Measurements from ENCODE around the gene MTNR1B. TPM values are rescaled to one million over a fixed set of nuclear protein-coding genes. Genes with fewer than 3 reads are reported as not detected.
A peak's percentile ranks its signal among the peaks of the same experiment; 100 is the strongest.

Gene MTNR1B
- total RNA-seq (2014; rRNA removed; shearing (Covaris generic)) (not detected in 2 replicates), polyA plus RNA-seq (2016; fragmentation: Nextera tagmentation; extraction: Ambion mirVana) (not detected in 2 replicates)

DNA sequence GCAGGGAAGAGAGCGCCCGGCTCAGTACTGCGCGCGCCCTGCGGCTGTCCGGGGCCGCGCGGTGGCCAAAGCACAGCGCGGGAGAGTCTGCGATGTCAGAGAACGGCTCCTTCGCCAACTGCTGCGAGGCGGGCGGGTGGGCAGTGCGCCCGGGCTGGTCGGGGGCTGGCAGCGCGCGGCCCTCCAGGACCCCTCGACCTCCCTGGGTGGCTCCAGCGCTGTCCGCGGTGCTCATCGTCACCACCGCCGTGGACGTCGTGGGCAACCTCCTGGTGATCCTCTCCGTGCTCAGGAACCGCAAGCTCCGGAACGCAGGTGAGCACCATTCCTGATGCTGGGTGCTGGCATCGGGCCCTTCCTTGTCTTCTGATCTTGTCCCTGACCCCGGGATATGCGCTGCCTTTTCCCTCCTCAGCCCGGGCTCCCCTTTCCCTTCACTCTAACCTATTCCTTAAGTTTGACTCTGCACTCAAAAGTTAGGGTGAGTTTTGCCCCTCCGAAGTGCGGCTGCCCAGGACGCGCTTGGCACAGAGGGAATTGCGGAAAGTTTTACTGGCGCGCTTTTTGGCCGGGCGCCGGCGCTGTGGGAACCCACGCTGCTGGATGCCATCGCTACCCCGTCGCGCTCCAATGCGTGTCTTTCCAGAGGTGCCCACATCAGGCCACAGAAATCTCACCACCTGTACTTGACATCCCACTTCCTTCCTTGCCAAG lies at the start of gene MTNR1B:
MTNR1B (plus strand) TSS at position 18 of the 714 bp plus-strand sequence; CDS start at position 93, 75 bp downstream.
- no peak within 1 kb of the TSS for H3K4me2 ChIP-seq (ENCODE audit: unreplicated experiment)
- TF ChIP-seq EZH2phosphoT487 (IDR thresholded peaks at IDR 0.05; ENCODE audit: insufficient read depth, low read depth): no peak
- no peak for TF ChIP-seq EZH2 (IDR thresholded peaks at IDR 0.05; ENCODE audit: insufficient read depth, poor library complexity, severe bottlenecking)
- 15 to 17% methylated on average over 46 to 58 of the region's 58 CpGs for WGBS, 2 experiments (ENCODE audit: low coverage in 1 of 2, low lambda C conversion rate in 2 of 2, missing lambda C conversion rate in 2 of 2)
- H3F3A ChIP-seq (ENCODE audit: insufficient read depth): no peaks in the 10 kb centered on the region
- no peak within 1 kb of the TSS for H2AFZ ChIP-seq
- no peak for DNase-seq
- H3K9me3 ChIP-seq (ENCODE audit: low read depth): no peaks in the 10 kb centered on the region
- no peaks in the 10 kb centered on the region for H3K9me2 ChIP-seq (ENCODE audit: insufficient read depth)
- no peak within 1 kb of the TSS for H3K4me3 ChIP-seq
- peaks cover 45% of the 10 kb centered on the region for H3K27me3 ChIP-seq (replicated peaks; ENCODE audit: insufficient read depth)
- in situ Hi-C loops (cut with MboI): no loop called here
- no peaks in the 10 kb centered on the region for H3K36me3 ChIP-seq (ENCODE audit: low read depth)
- H3K27ac ChIP-seq: no peak within 1 kb of the TSS
- H4K20me1 ChIP-seq (ENCODE audit: insufficient read depth): no peaks in the 10 kb centered on the region
- no peak within 1 kb of the TSS for H3K9ac ChIP-seq
- no peaks in the 10 kb centered on the region for H3K79me2 ChIP-seq (ENCODE audit: insufficient read depth)
- no peaks in the 10 kb centered on the region for H3K4me1 ChIP-seq (ENCODE audit: insufficient read depth)

DNA sequence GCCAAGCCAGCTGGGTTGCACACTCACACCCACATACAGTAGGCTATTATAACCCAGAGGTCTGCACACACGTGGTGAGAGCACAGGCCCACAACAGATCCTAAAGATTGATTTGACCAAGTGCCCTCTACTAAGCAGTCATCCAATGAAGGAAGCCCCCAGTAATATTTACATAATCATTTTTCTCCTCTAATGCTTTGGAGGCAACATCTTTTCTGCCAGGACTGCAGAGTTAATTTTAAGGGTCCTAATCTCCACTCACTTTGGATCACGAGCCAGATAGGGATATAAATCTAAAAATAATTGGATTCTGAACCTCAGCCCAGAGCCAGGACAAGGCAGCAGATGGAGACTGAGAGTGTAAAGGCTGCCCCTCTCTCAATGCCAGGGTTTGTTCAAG lies 49.1 kb upstream of the MTNR1B start:
- in situ Hi-C loops (cut with MboI): no loop called here
- Histone ChIP-seq H3K36me3 (ENCODE audit: low read depth) (no peaks in the 10 kb centered on the region), H3K9ac (no peak overlapping the region), H4K20me1 (ENCODE audit: insufficient read depth) (no peaks in the 10 kb centered on the region), H3K4me2 (ENCODE audit: unreplicated experiment) (no peak overlapping the region), H3K79me2 (ENCODE audit: insufficient read depth) (no peaks in the 10 kb centered on the region), H3F3A (ENCODE audit: insufficient read depth) (no peaks in the 10 kb centered on the region), H3K27ac (no peak overlapping the region), H3K9me2 (ENCODE audit: insufficient read depth) (no peaks in the 10 kb centered on the region), H2AFZ (no peak overlapping the region), H3K4me1 (ENCODE audit: insufficient read depth) (no peaks in the 10 kb centered on the region), H3K27me3 (replicated peaks; ENCODE audit: insufficient read depth) (no peaks in the 10 kb centered on the region; the same call in 1 of the 2 replicates), H3K9me3 (ENCODE audit: low read depth) (no peaks in the 10 kb centered on the region), H3K4me3 (no peak overlapping the region)
- DNase-seq: no peak
- no peak for TF ChIP-seq EZH2phosphoT487 (IDR thresholded peaks at IDR 0.05; ENCODE audit: insufficient read depth, low read depth)
- no peak for TF ChIP-seq EZH2 (IDR thresholded peaks at IDR 0.05; ENCODE audit: insufficient read depth, poor library complexity, severe bottlenecking)
- WGBS, 2 experiments (ENCODE audit: low coverage in 1 of 2, low lambda C conversion rate in 2 of 2, missing lambda C conversion rate in 2 of 2): 0 to 4% methylated on average over 2 of the region's 2 CpGs

DNA sequence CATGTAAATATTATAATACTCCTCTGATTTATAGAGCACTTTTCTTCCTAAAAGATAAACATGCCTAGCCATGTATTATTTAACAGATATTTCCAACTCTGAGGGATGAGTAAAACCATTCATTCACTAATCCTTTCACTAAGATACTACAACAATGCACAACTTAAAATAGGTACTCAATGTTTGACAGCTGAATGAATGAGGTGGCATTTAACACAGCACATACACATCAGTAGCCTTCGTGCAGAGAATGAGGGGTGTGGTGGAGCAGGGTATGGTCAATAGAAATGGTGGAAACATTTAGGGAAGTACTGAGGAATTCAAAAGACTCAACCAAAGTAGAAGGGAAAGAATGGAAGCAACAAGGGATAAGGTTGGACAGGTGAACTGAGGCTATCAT lies 46.7 kb upstream of the MTNR1B start:
- H3K4me3 ChIP-seq: no peak overlapping the region
- no peaks in the 10 kb centered on the region for H3F3A ChIP-seq (ENCODE audit: insufficient read depth)
- TF ChIP-seq EZH2 (IDR thresholded peaks at IDR 0.05; ENCODE audit: insufficient read depth, poor library complexity, severe bottlenecking): no peak
- TF ChIP-seq EZH2phosphoT487 (IDR thresholded peaks at IDR 0.05; ENCODE audit: insufficient read depth, low read depth): no peak
- no peaks in the 10 kb centered on the region for H3K9me2 ChIP-seq (ENCODE audit: insufficient read depth)
- no peaks in the 10 kb centered on the region for H3K27me3 ChIP-seq (replicated peaks; ENCODE audit: insufficient read depth)
- in situ Hi-C loops (cut with MboI): no loop called here
- no peaks in the 10 kb centered on the region for H3K4me1 ChIP-seq (ENCODE audit: insufficient read depth)
- no peak overlapping the region for H3K27ac ChIP-seq
- no peak overlapping the region for H3K4me2 ChIP-seq (ENCODE audit: unreplicated experiment)
- no peaks in the 10 kb centered on the region for H3K79me2 ChIP-seq (ENCODE audit: insufficient read depth)
- H2AFZ ChIP-seq: no peak overlapping the region
- WGBS, 2 experiments (ENCODE audit: low coverage in 1 of 2, low lambda C conversion rate in 2 of 2, missing lambda C conversion rate in 2 of 2): 0 to 2% methylated on average over 1 of the region's 1 CpG
- H3K36me3 ChIP-seq (ENCODE audit: low read depth): no peaks in the 10 kb centered on the region
- no peaks in the 10 kb centered on the region for H3K9me3 ChIP-seq (ENCODE audit: low read depth)
- H4K20me1 ChIP-seq (ENCODE audit: insufficient read depth): no peaks in the 10 kb centered on the region
- no peak for DNase-seq
- H3K9ac ChIP-seq: no peak overlapping the region

DNA sequence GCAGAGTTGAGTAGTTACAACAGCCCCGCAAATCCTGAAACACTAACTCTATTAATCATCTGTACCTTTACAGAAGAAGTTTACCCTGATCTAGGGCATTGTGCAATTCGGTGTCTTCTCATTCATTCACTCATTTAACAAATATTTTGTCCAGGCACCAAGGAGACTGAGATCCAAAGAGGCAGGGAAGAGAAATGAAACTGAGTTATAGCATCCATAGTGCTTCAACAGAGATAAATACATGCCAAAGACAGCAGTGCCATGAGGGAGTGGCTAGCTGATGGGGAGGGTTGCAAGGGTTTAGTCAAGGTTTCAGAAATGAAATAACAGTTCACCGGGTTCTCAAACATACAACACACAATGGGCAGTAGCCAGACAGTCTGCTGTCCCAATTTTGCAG lies 40.2 kb upstream of the MTNR1B start:
- H3K4me1 ChIP-seq (ENCODE audit: insufficient read depth): no peaks in the 10 kb centered on the region
- peak overlapping the region; percentile 38 for H3K4me2 ChIP-seq (ENCODE audit: unreplicated experiment)
- no peak overlapping the region for H3K9ac ChIP-seq
- H4K20me1 ChIP-seq (ENCODE audit: insufficient read depth): no peaks in the 10 kb centered on the region
- H2AFZ ChIP-seq: no peak overlapping the region
- no peaks in the 10 kb centered on the region for H3F3A ChIP-seq (ENCODE audit: insufficient read depth)
- WGBS, 2 experiments (ENCODE audit: low coverage in 1 of 2, low lambda C conversion rate in 2 of 2, missing lambda C conversion rate in 2 of 2): 19 to 26% methylated on average over 3 of the region's 3 CpGs
- H3K4me3 ChIP-seq: no peak overlapping the region
- in situ Hi-C loops (cut with MboI): loop anchor here (25.0 kb wide), 1 partner anchor 708 kb away; no protein-coding TSS in a partner anchor
- H3K27ac ChIP-seq: peak overlapping the region; percentile 54
- H3K36me3 ChIP-seq (ENCODE audit: low read depth): no peaks in the 10 kb centered on the region
- peak; percentile 52 for DNase-seq
- H3K9me3 ChIP-seq (ENCODE audit: low read depth): no peaks in the 10 kb centered on the region
- H3K79me2 ChIP-seq (ENCODE audit: insufficient read depth): no peaks in the 10 kb centered on the region
- H3K27me3 ChIP-seq (replicated peaks; ENCODE audit: insufficient read depth): no peaks in the 10 kb centered on the region; the same call in 1 of the 2 replicates
- H3K9me2 ChIP-seq (ENCODE audit: insufficient read depth): no peaks in the 10 kb centered on the region
- TF ChIP-seq EZH2phosphoT487 (IDR thresholded peaks at IDR 0.05; ENCODE audit: insufficient read depth, low read depth): no peak
- TF ChIP-seq EZH2 (IDR thresholded peaks at IDR 0.05; ENCODE audit: insufficient read depth, poor library complexity, severe bottlenecking): no peak
